GM19238 (cell line): ENCODE data around the gene MALRD1.
"Not testable (repeated sequence)": the region's sequence is repeated elsewhere in the genome, so short reads cannot be mapped to it uniquely, and the experiment has no call there.

ENCODE experiments used
- DNase-seq: peaks from one replicate; pipeline ENCODE4 v3.0.0; 2011; ENCODE audit warnings: low spot score; ENCODE audit not compliant: insufficient read length

The MALRD1 gene

GRCh38 chr10:19764111-19764510, 715.5 kb downstream of the MALRD1 start:
- no peak for DNase-seq

- no peak for DNase-seq
Measured at GRCh38 chr10:19767876-19768275, 719.3 kb downstream of the MALRD1 start.

GRCh38 chr10:19769826-19770225, 721.2 kb downstream of the MALRD1 start:
- not testable (repeated sequence) for DNase-seq

- DNase-seq: no peak
Measured at GRCh38 chr10:19772972-19773371, 724.4 kb downstream of the MALRD1 start.

GRCh38 chr10:19775296-19775695, 726.7 kb downstream of the MALRD1 start:
- no peak for DNase-seq

- no peak for DNase-seq
Measured at GRCh38 chr10:19777806-19778205, 729.2 kb downstream of the MALRD1 start.

GRCh38 chr10:19778996-19779395, 730.4 kb downstream of the MALRD1 start:
- DNase-seq: no peak

GRCh38 chr10:19782430-19783089, 734.0 kb downstream of the MALRD1 start:
- DNase-seq: no peak

GRCh38 chr10:19783721-19784120, 735.1 kb downstream of the MALRD1 start:
- no peak for DNase-seq
